RPMI8226 (cell line): ENCODE measurements around the gene SLC4A5.

ENCODE experiments used
- DNase-seq: peaks from one replicate; pipeline ENCODE4 v3.0.0-alpha.2; 2015

SLC4A5 gene

DNA sequence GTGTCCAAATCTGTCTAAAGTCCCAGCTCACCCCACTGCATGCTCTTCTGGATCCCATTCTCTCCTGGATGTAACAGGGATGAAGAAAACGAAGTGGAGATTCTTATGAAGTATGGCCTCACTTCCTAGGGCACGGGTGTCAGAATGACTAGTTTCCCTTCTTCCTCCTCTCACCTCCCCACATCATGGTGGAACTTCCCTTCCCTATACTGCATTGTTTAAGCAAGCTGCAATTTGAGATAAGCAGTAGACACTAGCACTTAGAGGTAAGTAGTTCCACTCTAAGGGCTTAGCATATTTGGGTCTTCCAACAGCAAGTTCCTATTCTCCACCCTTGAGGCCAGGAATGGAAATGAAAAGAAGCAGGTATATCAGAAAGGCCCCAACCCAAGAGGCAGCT lies 29.7 kb downstream of the SLC4A5 start:
- no peak for DNase-seq

DNA sequence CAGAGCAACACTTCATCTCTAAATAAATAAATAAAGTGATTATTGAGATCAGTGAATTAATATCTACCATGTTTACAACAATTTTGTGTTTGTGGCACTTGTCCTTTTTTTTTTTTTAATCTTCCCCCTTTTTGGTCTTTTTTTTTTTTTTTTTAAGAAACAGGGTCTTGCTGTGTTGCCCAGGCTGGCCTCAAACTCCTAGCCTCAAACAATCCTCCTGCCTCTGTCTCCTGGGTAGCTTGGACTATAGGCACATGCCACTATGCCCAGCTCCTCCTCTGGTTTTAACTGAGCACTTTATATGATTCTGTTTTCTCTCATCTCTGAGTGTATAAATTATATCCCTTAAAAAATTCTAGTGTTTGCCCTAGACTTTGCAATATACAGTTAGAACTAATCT lies 30.3 kb downstream of the SLC4A5 start:
- DNase-seq, result no peak

DNA sequence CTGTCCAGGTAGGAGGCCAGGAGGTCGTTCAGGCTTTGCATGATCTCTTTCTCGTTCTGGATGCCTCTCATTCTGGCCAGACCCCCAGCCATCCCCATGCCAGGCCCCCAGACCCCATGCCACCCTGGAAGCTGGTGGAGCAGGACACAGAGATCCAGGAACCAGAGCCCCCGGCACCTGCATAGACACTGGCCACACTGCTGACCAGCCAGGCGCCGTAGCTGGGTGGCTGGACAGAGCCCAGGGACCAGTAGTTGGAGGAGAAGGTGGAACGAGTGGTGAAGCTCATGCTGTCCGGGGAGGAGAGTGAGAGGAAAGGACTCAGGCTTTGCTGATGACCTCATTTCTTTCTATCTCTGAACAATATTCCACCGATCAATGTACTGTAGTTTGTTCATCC lies 35.5 kb downstream of the SLC4A5 start:
- no peak for DNase-seq

DNA sequence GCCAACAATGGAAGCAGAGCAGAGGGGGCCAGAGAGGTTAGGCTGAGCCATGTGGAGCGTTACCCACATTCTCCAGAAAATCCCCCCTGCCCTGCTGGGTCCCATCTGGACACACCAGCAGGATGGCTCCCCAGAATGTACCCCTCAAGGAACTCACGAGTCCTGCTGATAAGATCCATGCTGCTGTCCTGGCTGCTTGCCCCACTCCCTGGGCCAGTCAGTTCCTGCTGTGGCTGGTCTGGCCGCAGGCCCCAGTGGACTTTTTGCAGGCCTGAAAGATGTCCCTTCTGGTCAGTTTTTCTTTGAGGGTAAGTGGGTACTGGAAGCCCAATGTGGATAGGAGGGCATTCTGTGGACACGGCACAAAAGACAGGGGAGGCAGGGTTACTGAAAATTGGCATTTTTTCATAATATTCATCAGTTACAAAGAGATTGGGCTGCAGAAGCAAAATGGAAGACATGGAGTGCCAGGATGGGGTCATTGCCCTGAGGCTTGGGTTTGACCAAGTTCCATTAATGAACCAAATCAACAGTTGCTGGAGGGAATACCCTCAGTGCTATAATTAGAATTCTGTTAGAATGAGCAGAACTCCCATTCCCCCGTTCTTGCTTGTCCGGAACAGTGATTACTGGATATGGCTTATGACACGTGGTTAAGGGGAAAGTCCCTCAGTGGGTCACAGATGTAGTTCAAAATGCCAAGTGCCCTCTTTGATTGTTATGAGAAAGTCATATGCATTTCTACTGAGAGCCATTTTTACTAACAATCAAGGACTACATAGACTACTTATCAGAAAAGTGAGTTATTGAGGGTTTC lies 38.7 kb downstream of the SLC4A5 start:
- DNase-seq, result no peak

DNA sequence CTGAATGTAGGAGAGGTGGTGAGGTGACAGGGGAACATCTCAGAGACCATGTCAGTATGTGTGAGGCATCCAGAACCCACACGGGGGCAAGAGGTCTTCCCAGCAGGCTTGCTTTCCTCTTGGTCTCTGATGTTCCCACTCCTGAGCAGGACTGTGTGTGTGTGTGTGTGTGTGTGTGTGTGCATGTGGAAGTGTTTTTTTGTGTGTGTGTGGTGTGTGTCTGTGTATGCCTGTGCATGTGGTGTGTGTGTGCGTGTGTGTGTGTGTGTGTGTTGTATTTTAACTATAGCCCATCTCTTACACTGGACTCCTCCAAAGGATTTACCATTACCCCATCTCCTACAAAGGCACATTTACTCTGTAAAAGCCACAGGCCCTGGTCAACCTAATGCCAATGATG lies 40.4 kb downstream of the SLC4A5 start:
- DNase-seq, result no peak

DNA sequence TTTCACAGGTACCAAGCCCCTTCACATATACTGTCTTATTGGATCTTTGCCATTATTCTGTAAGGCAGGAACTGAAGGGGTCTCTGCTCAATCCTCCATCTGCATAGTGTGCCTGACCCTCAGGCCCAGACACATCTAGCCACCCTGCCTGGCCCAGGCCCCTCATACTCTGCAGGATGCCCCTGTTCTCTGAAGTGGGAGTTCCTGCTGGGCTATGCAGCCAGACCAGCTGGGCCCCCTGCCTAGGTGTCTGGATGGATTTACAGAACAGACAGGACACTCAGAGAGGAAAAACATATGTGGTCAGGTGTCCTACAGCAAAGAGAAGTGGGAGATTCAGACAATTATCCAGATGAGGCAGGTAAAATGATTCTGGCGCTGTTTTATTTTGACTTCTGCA lies 42.0 kb downstream of the SLC4A5 start:
- DNase-seq, result no peak

DNA sequence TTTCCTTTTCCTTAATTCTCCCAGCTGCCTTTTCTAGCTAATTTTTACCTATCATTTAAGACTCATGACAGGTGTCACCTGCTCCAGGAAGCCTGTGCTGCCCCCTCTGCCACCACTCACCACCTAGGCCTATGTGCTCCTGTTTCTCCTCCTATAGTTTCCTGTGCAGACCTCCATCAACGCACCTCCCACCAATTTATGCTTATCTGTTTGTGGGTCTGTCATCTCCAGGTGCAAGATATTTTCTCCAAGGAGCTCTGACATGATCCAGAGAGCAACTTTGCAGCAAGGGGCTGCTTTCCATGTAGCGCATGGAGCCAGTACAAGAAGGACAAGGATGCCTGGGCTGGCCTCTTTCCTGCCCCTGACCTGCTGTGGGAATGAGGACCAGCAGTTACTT lies 42.7 kb downstream of the SLC4A5 start:
- no peak for DNase-seq

DNA sequence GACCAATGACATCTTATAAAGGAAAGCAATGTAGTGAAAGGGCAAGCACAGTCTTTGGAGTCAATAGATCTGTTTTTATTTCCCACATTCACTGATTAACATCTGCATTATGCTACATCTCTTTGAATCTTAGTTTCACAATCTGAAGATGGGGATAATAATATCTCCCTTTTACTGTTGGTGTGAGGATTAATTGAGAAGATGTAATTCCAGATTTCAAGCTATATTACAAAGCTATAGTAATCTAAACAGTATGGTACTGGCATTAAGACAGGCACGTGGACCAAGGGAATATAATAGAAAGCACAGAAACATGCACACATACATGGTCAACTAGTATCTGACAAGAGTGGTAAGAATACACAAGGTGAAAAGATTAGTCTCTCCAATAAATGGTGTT lies 45.3 kb downstream of the SLC4A5 start:
- no peak for DNase-seq

DNA sequence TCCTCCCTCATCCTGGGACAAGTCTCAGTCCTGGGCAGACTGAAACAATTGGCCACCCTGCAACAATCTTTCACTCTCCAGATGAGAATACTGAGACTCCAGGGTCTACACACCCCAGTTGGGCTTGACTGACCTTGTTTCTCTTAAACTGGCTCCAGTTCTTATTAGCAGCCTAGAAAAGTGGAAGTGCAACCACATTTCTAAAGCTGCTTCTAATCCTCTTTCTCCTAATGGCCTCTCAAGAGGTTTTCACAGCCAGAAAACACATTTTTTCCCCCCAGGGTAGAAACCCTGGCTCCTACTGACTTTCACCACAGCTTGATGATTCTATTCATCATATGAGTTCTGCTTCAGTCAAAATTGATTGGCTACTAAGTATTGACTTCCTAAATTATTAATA lies 45.8 kb downstream of the SLC4A5 start:
- DNase-seq, result peak; percentile 31

DNA sequence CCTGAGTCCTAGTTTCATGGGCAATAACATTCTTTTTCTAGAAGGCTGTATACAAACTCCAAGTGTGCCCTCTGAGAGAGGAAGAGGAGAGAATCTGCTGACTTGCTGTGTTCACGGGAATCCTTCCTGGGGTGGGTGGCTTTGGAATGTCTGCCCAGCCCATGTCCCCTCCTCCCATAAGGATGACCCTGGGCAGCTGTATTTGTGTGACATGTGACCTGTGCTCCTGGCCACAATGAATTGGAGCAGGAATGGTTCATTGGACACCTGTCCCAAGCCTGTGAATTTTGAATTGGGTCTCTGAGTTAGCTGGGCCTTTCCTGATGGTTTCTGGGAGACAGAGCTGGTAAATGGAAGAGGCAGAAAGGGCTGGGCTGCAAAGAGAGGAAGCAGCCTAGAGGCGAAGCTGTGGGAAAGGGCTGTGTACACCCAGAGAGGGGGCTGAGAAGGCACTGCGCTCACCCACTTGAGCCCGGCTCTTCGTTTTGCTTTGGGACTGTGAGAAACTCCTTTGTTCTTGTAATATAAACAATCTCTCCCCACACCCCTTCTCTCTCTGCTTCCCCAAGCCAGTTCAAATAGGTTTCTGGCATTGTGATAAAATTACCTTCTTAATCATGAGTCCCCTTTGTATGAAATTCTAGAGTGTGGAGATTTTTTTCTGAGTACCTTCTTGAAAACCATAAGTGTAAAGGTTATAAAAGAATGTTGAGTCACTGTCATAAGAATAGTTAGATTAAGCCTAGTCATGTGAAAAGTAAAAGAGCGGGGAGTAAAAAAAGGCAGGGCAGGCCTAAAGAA lies 49.8 kb downstream of the SLC4A5 start:
- no peak for DNase-seq

DNA sequence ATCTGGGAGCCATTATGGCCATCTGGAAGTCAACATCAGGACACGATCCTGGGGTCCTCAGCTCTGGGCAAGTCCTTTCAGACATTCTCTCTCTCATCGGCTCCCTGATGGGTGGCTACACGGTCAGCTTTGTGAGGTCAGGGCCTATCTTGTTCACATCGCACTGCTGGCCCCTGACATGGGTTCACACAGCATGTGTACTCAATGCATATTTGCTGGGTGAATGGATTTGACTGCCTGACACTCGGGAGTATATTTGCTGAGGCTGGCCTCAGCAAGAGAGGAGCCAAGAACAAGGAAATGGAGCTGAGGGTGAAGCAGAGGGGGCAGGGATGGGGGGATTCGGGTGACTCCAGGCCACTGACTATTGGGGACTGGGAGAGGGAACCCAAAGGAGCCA lies 50.5 kb downstream of the SLC4A5 start:
- DNase-seq, result no peak

DNA sequence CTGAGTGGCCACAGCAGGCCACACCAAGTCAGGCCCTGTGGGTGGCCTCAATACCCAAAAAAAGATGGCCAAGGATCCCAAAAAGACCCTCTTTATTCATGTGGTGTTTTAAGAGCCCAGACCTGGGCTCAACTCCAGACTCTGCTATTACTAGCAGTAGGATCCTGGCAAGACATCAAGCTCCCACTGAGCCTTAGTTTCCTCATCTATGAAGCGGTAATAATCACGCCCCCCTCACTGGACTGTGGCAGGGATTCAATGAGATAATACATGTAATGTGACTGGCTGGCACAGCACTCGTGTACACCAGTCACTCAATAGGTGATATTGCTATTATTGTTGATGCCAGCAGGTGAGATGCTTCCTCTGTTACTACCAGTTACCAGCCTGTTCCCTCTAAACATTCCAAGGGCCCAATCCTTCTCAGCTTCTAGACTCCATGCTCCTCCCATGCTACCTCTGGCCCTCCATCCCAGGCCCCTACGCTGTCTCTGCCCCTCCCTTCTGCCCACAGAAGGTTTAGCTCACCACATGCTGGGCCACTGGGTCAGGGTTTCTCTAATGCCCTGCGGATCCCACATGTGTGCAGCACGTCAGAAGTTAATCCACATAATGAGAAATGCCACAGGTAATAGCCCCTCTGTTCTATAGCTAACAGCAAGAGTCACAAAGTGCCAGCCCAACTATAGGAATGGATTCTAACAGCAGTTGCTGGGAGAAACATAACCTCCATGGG lies 51.2 kb downstream of the SLC4A5 start:
- no peak for DNase-seq

DNA sequence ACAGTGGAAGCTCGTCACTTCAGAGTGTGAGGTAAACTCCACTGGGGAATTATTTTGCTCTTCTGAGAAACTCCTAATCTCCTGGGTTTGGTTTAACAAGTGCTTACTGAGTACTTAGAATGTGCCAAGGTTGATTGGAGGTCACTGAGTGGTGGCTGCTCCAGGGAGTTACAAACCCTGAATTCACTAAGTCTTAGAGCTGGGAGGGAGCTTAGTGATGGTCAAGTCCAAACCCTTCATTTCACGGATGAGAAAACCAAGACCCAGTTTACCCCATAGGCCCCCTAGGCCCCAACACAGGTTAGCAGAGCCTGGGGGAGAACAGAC lies 52.0 kb downstream of the SLC4A5 start:
- DNase-seq, result no peak

DNA sequence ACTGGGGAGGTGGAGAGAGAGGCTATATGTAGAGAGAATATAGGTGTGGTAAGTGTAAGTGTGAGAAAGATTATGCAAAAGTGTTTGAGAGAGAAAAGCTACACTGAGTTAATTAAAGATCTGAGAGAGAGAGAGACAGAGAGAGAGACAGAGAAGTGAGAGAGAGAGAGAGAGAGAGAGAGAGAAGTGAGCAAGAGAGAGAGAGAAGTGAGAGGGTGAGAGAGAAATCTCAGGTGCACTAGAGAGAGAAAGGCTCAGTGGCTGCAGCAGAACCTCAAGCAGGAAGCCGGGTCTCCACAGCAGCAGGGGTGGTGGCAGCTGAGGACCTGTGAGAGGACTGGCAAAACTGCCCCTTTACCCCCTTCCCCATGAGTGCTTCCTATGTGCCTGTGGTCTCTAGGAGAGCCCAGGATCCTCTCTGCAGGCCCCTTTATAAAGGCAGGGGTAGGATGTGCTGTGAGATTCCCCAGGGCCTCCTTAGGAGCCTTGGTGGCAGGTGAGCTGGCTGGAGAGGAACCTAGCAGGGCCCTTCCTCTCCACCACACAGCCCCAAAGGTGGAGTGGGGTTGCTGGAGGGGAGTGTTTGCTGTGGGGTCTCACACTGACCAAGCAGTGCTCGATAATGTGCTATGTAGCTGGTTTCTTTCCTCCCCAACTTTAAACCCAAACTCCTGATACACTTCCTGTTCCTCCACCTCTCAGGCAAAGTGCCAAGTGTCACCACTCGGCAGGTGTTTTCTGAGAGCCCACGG lies 52.6 kb downstream of the SLC4A5 start:
- DNase-seq, result peak; percentile 84

DNA sequence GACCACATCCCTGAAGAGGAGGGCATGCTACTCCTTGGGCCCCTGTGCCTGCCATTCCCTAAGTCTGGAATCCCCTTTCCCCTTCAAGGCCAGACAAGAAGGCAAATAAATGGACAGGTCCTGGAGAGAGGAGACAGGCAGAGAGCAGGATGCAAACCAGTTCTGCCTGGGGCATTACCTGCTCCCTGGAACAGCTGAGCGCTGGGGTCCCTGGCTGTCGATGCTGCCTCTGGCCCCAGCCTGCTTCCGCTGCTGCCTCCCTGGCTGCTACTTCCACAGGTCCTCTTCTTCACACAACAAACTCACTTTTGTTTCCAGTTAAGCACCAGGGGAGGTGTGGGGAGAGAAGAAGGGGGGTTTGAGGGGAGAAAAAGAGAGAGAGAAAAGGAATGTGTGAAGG lies 53.1 kb downstream of the SLC4A5 start:
- no peak for DNase-seq

DNA sequence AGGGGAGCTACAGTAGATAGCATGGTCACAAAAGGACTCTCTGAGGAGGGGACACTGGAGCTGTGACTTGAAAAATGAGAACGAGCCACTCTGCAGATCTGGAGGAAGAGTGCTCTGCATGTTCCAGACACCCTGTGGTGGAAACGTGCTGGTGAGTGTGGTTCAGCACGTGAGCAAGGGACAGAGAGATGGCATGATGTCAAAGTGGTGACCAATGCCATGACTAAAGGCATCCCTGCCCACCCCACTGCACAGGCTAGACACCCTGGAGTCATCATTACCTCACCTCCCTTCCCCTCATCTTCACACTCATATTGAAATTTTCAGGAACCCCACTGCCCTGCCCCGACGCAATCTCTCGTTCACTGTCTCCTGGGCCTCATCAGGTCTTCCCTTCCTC lies 56.5 kb downstream of the SLC4A5 start:
- no peak for DNase-seq

DNA sequence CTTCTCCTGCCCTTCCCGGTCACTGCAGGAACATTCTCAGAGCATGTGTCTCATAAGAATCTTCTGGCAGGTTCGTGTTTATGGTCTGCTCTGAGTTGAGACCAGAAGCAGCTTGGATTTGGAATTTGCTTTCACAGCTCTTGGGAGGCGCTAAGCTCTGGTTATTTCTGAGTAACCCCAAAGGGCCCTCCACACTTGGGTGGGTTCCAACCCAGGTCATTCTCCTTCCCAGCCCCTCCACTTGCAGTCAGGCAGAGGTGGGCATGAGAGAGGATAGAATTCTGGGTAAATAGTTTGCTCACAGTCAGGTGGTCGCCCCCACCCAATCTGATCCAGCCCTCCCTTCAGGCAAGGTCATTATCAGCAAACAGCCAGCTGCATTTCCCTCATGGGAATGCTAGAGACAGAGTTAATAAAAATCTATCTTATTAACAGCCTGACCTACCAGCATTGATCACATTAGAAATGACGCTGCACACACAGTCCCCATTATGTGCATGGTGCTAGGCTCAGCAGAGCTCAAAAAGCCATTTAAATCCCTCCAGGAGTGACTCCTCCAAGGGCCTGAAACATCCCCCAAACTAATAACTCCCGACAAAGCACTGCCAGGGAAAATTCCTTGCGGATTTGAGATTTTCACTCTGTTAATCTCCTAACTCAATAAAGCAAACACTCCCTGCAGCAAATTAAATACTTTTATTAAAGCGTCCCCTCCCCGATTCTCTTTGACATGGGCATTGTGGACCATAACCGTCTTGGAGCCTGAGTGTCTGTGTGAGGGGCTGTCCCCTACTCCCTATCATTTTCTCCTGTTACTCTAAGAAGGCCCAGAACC lies 61.9 kb downstream of the SLC4A5 start:
- DNase-seq, result no peak

DNA sequence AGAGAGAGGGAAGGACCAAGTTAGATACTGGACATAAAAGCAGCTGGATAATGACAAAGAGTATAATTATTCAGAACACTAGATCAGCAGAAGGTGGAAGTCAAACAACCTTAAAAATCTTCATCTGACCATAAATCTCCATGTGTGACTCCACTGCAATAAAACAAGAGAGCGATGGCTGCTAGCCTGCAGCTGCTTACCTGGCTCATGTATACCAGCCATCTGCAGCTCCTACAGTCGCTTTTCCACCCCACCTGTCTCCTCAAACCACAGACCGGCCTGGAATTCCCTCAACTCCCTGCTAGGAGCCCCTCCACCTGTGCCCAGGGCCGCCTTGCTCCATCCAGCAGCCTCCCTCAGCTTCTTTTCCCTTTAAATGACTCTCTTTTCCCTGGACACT lies 64.5 kb downstream of the SLC4A5 start:
- no peak for DNase-seq

DNA sequence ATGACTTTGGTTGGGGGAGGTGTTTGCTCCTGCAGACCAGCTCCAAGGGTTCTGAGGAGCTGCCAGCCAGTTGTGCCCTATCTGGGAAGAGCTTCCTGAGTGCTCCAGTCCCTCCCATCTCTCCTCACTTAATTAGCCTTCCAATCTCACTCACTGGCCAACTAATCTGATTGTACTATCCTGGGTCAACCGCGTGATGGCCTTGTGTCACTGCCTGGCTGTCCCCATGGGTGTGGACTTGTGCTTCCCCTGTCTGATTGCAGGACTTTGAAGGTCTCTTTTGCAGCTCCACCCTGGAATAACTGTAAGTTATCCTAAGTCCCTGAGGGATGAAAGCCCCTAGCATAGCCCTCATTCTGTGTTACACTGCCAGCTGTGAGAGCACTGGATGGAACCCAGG lies 65.0 kb downstream of the SLC4A5 start:
- no peak for DNase-seq

DNA sequence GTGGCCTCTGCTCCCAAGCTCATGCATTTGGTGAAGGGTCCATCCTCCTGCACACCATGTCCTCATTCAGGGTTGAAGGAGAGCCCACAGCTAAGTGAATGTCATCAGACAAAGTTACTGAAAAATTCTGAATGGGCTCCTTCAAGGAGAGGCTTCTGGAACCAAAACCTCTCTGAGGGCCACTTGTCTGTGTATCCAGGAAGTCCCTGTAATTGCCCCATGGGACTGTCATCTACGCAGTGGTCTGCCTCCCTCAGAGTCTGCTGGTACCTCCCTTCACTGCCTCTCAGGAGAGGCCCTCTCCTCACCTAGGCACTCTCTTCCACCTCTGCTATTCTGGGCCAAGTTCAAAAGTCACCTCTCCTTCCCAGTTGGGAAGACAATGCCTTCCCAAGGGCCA lies 68.0 kb downstream of the SLC4A5 start:
- no peak for DNase-seq

DNA sequence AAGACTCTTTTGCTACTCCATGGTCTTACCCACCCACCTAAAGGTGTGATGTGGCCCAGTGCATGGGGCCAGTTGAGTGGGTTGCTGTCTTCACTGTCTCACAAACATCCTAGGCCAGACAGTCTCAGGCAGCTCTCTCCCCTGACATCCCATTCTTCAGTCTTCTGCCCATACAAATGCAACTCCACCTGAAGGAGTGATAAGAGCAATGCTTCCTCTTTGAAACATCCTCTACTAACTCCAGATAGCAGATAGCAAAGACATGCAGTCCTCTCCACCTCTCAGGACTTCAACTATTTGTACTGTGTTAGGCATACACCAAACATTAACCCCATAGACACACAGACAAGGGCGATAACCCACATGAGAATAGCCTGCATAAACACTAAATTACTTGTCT lies 73.5 kb downstream of the SLC4A5 start:
- DNase-seq, result no peak

DNA sequence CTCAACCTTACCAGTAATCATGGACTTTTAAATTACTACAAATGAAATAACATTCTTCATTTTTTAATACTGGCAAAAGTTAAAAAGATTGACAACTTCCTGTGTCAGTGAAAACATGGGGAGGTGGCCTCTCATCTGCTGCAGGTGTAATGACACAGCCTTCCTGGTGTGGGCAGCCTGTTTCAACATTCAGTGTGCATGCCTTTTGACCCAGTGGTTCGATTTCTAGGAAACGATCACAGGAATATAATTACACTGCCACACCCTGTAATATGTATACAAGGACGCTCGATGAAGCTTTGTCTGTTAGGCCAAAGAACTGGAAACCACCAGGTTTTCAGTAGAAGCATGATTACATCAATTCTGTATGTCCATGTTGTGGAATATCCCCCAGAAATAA lies 76.1 kb downstream of the SLC4A5 start:
- peak; percentile 68 for DNase-seq
